ENCODE data around the gene ZNF668. TPM values are rescaled to one million over a fixed set of nuclear protein-coding genes. Genes with fewer than 3 reads are reported as not detected.
A peak's percentile ranks its signal among the peaks of the same experiment; 100 is the strongest.
"Not testable (repeated sequence)": the region's sequence is repeated elsewhere in the genome, so short reads cannot be mapped to it uniquely, and the experiment has no call there.

ZNF668 gene
- total RNA-seq, 1 experiment from 2014 or later: 21.5 TPM

DNA sequence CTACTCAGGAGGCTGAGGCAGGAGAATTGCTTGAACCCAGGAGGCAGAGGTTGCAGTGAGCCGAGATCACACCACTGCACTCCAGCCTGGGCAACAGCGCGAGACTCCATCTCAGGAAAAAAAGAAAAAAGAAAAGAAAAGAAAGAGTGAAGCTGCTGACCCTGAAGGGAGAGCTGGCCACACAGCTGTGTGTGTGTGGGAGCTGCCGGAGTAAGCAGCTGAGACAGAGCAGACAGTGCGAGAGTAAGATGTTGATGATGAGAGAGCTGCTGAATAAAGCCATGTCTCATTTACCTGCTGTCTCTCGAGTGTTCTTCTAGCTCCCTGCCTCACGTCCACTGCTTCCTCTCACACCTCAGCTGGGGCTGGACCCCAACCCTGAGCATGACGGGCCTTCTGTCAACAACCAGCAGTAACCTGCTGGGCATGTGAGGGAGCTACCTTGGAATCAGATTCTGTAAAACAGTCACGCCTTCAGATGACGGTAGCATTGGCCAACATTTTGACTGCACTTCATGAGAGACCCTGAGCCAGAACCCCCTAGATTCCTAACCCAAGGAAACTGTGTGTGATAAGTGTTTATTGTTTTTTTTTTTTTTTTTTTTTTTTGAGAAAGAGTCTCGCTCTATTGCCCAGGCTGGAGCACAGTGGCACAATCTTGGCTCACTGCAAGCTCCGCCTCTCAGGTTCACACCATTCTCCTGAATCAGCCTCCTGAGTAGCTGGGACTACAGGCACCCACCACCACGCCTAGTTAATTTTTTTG, 27.0 kb upstream of the ZNF668 start:
- DNase-seq (ENCODE audit: low read depth): not testable (repeated sequence)

DNA sequence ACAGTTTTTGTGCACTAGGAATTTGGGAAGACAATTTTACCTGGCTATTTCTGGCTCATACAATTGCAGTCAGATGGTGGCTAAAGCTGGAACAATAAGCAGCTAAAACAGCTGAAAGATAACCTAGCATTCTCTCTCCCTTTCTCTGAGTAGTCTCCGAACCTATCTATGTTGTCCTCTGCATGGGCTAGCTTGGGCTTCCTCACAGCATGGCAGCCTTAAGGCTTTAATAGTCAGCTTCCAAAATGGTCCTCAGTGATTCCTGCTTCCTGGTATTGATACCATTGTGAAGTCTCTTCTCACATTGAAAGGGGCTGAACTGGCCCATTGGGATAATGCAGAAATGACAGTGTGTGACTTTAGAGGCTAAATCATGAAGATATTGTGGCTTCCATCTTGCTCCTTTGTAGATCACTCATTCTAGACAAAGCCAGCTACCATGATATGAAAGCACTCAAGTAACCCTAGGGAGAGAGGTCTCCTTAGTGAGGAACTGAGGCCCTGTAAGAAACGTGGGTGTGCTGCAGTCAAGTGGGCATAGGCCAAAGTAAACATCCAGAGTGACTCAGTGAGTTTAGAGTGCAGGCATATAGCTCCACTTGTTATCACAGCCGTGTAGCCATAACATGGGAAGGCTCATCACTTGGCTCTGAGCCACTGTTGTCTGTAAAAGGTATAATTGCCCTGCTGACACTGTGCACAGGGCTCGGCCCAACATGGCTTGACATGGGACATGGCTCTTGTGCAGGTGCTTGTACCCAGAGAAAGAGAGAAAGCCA, 26.0 kb upstream of the ZNF668 start:
- DNase-seq (ENCODE audit: low read depth): peak; percentile 49

DNA sequence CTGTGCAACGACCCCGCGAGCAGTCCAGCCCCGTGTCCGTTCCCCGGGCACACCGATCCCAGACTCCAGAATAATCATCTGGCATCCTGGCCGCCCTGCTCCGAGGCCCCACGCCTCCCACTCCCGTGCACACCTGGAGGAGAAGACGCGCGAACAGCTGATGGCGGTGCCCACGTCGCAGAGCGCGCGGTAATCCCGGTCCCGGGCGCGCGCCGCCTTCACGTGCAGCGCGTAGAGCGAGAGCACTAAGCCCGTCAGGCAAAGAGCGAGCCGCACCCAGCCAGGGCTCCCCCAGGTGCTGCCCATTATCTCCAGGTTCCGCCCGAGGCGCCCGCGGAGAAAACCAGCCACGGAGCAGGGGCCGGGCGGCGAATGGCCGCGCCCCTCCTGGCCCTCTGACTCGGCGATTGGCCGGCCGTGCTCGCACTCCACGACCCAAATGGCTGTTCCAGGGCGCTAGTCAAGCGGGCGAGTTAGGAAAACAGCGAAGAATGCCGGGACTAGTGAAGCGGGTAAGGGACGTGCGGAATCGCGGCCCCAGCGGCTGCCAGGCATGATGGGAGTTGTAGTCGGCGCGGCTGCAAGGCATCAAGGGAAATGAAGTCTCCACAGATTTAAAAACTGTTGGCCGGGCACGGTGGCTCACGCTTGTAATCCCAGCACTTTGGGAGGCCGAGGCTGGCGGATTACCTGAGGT, 20.5 kb upstream of the ZNF668 start, which contains the start of gene VKORC1:
TSS of gene VKORC1 (minus strand) at position 374 of the 697 bp plus-strand sequence. CDS start at position 306, 68 bp downstream.
- peak; percentile 98 for DNase-seq (ENCODE audit: low read depth)

DNA sequence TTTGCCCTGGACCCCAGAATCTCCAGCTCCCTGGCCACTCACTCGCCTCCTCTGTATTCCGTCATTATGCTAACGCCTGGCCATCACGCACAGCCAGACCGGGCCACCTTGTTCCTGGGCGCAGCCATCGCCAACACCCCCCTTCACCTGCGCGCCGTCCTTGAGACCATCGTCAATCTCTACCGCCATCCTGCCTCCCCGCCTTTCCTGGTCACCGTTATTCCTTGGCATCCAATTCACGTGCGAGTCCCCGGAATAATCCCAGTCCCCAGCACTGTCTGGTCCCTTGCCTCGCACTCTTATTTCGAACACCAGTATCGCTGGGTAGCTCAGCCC, 20.0 kb upstream of the ZNF668 start:
- DNase-seq (ENCODE audit: low read depth): no peak

DNA sequence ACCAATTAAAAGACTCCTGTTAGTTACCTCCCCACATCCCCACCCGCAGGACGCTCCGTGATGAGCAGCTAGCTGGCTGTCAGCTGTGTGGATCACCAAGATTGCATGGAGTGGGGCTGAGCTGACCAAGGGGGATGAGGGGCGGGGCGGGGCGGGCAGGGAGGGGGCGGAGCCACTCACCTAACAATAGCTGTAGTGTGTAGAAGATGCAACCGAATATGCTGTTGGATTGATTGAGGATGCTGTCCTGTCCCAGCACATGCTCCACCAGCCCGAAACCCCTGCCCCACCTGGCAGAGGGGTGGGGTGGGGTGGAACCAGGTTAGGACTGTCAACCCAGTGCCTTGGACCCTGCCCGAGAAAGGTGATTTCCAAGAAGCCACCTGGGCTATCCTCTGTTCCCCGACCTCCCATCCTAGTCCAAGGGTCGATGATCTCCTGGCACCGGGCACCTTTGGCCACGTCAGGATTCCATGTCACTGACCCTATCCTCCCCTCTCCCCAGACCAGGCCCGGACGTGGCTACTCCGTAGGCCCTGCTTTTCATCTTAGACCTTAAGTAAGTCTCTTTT, 19.2 kb upstream of the ZNF668 start:
- no peak for DNase-seq (ENCODE audit: low read depth)

DNA sequence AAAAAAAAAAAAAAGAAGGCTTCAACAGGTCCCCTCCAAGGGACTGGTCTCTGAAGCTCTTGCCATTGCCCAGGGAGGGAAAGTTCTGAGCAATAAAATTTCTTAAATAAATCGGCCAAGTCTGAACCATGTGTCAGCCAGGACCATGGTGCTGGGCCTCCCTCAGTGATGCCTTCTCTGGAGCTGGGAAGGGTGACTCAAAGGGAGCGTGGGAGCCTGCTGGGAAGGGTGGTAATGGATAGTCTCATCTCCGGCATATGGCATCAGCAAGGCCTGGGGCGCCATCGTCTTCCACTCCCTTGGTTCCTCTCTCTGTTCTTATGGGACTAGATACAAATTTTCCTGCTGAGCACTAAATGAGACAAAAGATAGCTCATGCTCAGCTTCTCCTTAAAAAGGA, 18.3 kb upstream of the ZNF668 start:
- DNase-seq (ENCODE audit: low read depth): no peak

DNA sequence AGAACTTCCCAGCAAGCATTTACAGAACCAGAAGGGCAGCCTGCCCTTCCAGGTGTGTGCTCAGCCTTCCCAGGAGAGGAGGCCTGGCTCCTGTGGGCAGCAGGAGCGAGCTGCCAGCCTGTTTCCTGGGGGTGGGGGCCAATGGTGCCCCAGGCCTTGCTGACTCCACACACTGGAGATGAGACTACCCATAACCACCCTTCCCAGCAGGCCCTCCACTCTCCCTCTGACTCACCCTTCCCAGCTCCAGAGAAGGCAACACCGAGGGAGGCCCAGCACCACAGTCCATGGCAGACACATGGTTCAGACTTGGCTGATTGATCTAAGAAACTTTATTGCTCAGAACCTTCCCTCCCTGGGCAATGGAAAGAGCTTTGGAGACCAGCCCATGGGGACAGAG, 16.5 kb upstream of the ZNF668 start:
- peak; percentile 65 for DNase-seq (ENCODE audit: low read depth)

DNA sequence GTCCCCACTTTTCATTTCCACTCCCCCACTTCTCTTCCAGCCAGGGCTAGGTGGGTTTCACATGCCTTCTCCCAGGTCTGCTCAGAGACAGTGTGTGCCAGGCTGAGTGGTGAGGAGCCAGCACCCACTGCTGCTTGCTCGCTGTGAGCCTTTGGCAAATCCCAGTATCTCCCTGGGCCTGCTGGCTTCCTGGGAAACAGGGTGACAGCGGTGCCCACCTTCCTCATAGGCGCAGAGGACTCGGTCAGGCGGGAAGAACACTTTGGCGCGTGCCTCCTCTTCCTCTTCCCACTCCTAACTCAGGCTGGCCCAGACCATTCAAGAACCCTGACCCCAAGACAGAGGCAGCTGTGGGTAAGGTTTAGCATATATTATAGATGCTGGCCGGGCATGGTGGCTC, 15.2 kb upstream of the ZNF668 start:
- no peak for DNase-seq (ENCODE audit: low read depth)

DNA sequence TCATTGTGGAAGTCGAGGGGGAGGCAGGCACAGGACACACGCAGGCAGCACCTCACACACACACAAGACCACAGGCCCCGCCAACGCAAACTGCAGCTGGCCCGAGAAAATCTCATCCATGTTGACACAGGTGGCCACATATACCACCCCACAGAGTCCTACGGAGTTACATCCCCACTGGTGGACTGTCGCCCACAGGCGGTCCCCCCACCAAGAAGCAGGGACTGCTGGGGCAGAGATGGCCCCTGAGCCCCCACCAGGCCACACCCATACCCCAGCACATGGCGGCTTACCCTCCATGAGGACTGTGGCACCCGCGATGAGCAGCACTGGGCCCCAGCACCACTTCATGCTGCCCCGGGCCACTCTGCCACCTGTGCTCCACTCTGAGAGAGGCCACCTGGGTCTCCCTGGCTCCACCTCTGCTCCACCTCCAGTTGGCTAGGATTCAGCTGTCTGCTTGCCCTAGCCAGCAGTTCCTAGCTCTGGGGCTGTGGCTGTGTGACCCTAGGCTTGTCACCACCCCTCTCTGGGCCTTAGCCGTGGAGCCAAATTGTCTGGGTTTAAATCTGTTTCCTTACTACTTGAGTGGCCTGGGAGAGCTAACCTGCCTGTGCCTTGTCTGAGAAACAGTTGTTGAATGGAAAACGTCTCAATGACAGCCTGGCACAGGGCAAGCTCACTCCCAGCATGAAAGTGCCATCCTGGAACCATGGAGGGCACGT, 14.6 kb upstream of the ZNF668 start, which contains the start of gene PRSS53:
TSS of gene PRSS53 (minus strand) at position 485 of the 725 bp plus-strand sequence. CDS start at position 351, 134 bp downstream.
- no peak for DNase-seq (ENCODE audit: low read depth)

DNA sequence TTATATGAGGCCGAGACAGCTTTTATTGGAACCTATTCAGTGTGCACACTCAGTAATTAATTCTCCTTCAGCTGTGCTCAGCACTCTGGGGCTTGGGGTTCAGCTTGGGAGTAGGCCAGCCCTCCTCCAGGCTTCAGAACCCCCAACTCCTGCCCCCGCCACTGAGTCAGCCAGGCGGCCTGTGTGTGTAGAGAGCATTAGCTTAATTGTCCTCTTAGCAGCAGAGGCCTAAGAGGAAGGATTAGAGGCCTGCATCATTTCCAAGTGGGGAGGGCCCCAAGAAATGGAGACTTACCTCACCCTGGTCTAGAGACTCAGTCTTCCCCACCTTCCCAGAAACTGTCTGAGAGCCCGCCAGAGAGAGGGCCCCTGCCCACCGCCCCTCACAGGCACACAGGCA, 13.9 kb upstream of the ZNF668 start:
- DNase-seq (ENCODE audit: low read depth): no peak

DNA sequence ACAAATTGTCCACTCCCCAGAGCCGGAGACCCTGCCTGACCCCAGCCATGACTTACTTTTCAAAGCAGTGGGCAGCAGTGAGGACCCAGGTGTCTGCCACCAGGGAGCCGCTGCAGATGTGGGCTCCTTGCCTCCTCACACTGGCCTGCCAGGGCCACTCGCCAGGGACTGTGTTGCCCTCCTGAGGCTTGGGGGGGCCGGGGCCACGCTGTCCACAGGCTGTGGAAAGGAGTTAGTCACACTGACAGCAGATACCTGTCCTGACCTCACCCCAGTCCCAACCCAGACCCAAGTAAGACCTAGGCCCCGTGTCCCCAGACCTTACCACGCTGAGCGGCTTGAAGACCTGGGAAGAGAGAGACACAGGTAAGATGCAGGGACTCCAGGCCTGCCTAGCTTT, 13.4 kb upstream of the ZNF668 start:
- no peak for DNase-seq (ENCODE audit: low read depth)

DNA sequence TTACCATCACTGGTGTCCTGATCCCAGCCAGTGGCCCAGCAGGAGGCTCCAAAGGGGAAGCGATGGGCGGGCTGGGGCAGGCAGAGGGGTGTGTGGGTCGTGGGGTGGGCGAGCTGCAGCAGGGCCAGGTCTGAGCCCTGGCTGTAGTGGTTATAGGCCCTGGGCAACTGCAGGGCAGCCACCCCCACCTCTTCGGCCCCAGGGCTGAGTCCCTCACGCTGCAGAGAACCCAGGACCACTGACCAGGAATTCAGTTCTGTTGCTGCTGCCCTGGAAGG, 12.5 kb upstream of the ZNF668 start:
- no peak for DNase-seq (ENCODE audit: low read depth)

DNA sequence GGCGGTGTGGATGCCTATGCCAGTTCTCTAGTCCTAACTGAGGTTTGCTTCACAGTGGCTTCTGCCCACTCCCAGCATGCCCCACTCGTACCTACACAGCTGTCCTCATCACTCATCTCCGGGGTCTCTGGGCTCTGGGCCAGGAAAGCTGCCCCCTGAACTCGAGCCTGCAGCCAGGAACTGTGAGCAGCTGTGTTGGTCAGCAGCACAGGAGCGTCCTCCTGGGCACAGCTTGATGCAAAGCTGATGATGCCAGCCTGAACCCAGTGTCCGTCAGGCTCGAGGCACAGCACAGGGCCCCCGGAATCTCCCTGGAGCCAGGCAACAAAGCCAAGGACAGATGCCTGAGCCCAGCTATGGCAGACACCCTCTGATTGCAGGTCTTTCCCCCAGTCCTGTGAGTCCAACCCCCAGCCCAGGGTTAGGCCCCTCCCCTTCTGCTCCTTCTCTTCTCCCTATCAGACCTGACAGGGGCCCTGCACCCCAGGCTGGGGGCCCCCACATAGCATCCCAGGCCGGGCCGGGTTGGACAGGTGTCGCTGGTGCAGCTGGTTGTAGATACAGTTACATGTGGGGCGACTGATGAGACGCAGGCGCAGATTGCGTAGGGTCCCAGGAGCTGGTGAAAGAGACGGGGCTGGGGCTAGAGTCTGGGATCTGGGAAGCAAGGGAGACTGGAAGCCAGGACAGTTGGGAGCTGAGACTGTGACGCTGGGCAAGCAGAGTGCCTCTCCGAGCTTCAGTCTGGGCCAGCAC, 12.0 kb upstream of the ZNF668 start:
- no peak for DNase-seq (ENCODE audit: low read depth)

DNA sequence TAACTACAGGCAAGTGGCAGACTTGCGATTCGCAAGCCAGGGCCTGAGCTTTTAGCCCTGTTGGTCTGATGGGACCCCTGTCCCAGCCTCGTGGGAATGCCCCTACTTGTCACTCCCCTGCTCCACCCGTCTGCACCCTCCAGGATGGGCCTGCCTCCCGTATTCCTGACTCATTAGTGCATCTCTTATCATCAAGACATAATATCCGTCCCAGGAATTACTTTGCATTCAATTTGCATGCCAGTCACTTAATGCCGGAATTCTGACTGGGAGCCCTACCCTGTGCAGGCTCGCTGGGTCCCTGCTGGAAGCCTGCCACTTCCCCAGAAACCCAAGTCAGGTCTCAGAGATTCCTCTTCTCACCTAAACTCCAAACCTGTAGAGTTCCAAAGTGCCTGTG, 11.4 kb upstream of the ZNF668 start:
- no peak for DNase-seq (ENCODE audit: low read depth)

DNA sequence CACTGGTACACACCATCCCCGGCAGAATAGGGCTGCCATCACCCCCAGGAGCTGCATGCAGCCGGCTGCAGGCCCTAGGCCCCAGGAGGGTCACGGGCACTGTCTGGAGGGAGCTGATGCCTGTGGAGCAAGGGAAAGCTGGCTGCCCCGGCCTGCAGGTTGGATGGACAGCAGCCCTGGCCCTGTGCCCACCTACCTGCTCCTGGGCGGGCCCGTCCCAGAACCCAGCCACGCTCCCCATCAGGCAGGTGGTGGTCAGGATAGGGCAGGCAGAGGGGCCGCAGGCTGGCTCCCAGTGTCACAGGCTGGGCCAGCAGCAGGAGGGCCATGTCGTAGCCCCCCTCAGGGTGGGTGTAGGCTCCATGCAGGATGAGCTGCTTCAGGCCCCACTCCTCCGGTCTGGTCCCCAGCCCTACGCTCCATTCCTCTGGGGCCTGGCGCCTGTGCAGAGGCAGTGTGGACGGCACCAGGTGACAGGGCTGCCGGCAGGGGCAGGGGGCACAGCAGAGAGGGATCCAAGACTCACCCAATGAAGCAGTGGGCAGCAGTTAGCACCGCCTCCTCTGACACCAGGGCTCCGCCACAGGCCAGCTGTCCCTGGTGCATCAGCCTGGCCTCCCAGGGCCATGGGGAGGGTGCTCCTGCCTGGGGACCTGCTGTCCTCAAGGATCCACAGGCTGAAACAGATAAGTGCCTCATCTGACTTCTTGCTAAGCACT, 10.7 kb upstream of the ZNF668 start:
- no peak for DNase-seq (ENCODE audit: low read depth)

DNA sequence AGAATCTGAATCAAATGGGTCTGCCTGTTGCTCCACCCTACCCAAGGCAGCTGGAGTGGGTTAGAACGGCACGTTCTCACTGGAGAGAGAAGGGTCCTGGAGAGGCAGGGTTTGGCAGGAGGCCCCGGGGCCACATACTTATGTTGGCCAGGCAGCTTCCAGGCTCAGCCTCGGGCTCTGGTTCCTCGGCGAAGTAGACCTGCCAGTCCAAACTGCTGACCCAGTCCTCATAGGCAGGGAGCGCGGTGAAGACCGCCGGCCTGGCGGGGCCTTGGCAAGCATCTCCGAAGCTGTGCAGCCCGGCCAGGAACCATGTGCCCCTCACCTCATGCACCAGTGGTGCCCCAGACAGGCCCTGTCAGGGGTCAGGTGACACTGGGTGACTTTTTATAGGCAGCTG, 9.9 kb upstream of the ZNF668 start:
- no peak for DNase-seq (ENCODE audit: low read depth)

DNA sequence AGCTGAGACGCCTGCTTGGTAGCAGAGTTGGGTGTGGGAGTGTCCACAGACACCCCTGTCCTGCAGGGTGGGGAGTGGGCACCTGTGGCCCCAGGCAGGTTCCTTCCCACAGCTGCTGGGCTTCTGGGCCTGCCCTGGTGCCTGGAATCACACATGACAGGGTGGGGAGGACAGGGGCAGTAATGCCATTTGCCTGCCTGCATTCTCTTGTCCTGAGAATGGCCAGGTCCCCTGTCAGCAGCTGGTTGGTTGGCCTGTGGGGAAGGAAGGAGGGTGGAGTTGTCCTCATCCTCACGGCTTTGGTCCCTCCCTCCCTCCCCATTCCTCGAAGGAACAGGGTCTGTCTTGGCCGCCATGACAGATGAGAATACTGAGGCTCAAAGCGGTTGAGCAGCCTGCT, 9.5 kb upstream of the ZNF668 start:
- DNase-seq (ENCODE audit: low read depth): no peak

DNA sequence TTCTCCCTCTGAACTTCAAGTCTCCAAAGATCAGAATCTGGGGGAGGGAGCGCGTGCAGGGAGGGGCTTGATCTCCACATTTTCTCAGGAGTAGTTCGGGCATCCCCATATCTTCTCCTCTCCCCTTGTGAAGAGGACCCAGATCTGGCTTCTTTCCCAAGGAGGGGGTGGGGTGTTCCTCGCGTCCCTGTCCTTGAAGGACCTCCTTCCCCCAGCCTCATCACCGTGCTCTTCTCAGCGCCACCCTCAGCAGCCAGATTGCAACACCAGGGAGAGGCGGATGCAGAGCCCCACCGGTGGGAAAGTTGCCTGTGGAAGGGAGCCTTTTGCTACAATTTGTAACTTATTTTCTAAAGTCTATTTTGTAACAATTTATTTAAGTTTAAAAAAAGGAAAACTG, 9.0 kb upstream of the ZNF668 start:
- no peak for DNase-seq (ENCODE audit: low read depth)

DNA sequence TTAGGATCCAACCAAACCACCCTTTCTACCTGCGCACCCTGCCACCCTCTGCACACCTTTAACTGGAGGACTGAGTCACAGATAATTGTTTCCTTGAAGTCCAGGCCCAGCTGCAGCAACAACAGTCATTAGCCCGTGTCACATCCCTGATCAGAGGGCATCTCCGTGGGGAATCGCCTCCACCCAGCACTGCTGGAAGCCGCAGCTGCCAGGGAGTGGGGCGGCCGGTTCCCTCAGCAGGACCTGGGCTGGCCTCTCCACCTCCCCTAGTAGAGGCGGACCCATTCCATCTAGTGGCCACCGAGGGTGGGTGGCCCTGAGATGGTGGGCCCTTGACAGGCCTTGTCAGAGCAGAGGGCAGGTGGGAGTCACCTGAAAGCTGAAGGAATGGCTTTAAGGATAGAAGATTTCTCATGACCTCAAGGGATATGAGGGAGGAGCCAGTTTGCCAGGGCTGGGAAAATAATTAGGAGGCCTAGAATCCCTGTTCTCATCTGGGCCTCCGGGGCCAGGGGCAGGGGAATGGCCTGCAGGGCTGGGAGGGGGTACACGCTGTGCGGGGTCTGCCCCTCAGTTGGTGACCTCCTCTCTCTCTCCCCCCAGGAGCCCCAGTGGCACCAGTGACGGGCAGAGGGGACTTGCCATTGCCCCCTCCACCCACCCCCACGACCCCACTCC, 8.5 kb upstream of the ZNF668 start:
- DNase-seq (ENCODE audit: low read depth): no peak
